GM18861 (cell line): Measurements from ENCODE around the gene ZNF213.

ENCODE experiments used
- ATAC-seq: cut with Tn5 transposase; IDR thresholded peaks from one replicate; pipeline ENCODE4 v1.9.1; 2021; ENCODE audit not compliant: unreplicated experiment

ZNF213 gene, protein sequence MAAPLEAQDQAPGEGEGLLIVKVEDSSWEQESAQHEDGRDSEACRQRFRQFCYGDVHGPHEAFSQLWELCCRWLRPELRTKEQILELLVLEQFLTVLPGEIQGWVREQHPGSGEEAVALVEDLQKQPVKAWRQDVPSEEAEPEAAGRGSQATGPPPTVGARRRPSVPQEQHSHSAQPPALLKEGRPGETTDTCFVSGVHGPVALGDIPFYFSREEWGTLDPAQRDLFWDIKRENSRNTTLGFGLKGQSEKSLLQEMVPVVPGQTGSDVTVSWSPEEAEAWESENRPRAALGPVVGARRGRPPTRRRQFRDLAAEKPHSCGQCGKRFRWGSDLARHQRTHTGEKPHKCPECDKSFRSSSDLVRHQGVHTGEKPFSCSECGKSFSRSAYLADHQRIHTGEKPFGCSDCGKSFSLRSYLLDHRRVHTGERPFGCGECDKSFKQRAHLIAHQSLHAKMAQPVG

DNA sequence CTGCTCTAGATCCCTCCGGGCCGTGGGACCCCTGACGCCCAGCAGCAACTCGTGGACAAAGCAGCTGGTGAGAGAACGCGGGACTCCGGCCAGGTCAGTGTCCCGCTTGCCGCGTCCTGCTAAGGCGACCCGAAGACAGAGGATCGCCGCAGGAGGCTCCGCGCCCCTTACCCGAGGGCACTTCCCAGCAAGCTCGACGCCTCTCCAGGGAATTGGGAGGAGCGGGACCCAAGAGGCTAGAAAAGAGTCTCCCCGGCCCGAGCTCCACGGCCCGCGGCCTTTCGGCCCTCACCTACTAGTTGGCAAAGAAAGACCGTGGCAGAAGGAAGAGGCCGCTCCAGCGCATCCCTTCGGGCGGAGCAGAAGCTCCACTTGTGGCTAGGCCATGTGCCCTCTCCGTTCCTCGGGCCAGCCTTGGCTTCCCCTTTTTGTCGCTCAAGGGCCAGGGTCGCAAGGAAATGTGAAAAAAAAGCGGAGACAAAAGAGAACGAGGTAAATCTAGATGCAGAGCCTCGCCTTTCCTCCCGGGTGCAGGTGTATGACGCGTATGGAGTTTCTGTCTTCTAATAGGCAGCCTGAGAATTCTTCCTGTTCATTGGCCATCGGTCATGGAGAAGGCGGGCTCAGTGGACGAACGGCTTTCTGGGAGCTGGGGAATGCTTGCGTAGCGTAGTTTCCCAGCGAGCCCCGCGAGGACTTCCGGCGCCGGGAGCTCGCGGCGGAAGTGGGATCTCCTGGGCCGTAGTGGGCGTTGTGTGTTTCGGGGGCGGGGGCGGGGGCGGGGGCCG is at the start of gene ZNF213:
Gene ZNF213 (plus strand): TSS at position 692 of the 788 bp plus-strand sequence. CDS start 2,252 bp downstream, outside the sequence.
- ATAC-seq, result peak; percentile 91

DNA sequence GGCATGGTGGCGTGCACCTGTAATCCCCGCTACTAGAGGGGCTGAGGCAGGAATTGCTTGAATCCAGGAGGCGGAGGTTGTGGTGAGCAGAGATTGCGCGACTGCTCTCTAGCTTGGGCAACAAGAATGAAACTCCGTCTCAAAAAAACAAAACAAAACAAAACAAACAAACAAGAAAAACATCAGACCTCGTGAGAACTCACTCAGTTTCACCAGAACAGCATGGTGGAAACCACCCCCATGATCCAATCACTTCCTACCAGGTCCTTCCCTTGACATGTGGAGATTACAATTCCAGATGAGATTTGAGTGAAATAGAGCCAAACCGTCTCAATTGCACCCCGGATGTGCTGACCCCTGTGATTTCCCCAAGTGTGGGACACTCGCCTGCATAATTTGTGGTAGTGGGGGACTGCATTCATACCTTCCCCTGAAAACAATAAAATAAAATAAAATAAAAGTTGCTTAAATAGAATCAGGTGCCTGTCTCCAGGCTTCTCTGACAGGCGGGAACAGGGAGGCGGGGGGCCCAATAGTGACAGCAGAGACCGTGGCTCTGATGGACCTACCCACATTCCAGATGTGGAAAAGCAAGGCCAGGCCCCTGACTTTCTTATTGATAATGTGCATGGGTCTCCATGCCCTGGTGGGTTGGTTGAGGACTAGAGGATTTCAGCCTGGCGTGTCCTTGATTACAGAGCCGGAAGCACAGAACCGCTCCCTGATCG is 48.8 kb upstream of the ZNF213 start:
- ATAC-seq, result no peak

DNA sequence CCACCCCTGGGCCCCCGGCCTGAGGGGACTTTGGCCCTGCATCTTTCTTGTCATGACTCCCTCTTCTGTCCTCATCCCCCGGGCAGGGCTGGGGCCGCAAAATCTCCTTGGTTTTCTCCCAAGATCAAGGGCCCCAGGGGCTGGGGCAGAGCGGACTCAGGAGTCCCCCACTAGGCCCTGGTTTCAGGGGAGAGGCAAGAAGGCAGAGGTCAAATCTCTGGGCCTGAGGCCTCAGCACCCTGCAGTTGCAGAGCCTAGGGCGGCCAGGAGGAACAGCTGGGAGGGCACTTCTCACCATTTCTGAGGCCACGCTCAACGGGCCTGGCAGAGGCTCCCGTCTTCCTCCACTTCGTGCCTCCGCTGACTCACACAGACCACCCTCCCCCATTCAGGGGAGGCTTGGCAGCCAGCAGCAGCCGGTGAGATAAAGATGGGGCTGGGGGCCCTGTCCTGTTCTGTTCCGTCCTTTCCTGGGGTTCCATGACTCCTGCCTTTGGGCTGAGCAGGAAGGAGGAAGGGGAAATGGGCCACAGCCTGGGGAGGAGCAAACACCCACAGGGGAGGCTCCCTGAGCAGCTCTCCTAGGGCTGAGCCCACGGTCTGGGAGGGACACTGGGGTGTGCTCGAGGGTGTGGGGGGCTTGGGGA is 48.1 kb upstream of the ZNF213 start:
- no peak for ATAC-seq

DNA sequence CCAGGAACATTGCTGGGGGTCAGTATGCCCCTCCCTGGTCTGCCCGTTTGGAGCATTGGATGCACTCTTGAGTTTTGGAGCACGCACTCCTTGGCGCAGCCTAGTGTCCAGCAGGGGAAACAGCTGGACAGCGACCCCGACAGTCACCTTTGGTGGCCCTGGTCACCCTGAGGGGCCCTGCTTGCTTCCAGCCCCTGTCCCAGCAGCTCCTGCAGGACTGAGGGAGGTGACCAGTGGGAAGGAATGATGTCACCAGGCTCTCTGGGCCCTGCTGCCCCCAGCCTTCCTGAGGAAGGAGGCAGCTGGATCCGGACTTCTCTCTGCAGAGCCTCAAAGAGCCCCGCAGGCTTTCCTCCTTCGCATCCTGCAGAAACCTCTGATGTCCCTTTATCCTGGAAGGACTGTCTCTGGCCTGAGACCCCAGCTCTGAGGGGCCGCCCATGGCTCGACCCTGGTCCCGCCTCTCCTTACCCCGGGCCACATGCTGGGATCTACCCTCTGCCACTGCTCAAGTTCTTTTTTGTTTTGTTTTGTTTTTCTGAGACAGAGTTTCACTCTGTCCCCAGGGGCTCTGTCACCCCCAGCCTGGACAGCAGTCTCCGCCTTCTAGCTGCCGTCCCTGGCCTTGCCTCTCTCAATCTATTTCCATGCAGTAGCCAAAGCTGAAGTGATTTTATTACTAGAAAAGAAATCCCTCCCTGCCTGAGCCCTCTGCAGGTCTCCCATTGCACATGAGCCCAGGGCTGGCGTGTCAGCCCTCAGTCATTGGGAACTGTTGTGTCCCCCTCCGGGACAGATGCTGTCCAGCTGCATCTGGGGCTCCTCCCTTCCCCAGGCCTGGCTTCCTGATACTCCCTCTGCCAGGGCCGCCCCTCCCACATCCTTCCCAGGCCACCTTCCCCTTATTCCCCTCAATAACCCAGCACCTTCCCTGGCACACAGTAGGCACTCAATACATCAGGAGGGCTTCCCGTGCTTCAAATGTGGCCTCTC is 47.3 kb upstream of the ZNF213 start:
- ATAC-seq, result no peak

DNA sequence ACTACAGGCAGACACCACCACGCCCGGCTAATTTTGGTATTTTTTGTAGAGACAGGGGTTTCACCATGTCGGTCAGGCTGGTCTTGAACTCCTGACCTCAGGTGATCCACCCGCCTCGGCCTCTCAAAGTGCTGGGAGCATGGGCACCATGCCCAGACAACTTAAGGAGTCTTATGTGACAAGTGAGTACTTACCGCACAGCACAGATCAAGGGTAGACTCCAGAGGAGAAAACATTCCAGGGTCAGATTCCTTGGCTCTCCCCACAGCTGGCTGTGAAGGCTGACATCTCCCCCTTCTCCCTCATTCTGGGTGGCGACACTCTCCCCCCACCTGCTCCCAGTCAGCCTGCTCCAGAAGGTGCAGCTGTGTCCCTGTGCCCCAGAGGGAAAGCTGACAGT is 46.4 kb upstream of the ZNF213 start:
- ATAC-seq, result no peak

DNA sequence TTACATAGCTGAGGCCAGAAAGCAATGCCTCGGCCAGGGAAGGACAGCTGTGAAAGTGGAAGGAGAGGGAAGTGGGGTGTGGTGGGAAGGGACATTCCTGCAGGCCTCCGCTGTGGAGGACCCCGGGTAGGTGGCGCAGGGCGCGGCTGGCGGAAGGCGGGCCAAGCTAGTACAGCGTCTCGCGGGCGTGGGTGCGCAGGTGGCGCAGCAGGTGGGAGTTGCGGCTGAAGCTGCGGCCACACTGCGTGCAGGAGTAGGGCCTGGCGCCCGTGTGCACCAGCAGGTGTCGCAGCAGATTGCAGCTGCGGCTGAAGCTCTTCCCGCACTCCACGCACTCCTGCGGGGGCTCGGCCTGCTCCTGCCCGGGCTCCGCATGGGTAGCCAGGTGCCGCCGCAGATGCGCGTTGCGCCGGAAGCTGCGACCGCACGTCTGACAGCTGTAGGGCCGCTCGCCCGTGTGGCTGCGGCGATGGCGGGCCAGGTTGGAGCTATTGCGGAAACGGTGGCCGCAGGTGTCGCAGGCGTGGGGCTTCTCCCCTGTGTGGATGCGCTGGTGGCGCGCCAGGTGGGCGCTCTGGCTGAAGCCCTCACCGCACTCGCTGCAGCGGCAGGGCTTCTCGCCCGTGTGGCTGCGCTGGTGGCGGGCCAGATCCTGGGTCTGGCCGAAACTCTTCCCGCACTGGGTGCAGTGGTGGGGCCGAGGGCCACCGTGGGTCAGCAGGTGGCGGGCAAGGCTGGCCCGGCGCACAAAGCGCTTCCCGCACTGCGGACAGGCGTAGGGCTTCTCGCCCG is 45.7 kb upstream of the ZNF213 start:
- no peak for ATAC-seq

DNA sequence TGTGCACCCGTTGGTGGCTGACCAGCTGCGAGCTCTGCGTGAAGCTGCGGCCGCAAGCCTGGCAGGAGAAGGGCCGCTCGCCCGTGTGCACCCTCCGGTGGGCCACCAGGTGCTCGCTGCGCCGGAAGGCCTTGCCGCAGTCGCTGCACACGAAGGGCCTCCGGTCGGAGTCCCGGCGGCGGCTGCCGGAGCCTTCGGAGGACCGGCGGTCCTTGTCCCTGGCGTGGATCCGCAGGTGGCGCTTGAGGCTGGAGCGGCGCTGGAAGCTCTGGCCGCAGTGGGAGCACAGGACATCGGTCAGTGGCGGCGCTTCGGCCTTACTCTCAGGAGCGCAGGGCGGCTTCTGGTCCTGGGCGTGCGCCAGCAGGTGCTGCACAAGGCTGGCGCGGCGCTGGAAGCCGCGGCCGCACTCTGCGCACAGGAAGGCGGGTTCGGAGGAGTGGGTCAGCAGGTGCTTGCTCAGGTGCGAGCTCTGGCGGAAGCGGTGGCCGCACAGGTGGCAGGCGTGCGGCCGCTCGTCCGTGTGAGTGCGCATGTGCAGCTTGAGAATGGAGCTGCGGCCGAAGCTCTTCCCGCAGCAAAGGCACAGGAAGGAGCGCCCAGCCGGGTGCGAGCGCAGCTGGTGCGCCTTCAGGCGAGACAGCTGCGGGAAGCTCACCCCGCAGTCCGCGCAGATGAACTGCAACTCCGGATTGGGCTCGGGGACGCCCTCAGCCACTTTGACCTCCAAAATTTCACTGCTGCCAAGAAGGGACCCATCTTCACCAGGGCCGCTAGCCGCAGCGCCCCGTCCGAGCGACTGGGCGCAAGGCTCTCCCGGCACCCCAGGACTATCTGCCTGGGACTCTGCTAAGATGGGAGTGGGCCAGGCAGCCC is 44.9 kb upstream of the ZNF213 start:
- ATAC-seq, result no peak

DNA sequence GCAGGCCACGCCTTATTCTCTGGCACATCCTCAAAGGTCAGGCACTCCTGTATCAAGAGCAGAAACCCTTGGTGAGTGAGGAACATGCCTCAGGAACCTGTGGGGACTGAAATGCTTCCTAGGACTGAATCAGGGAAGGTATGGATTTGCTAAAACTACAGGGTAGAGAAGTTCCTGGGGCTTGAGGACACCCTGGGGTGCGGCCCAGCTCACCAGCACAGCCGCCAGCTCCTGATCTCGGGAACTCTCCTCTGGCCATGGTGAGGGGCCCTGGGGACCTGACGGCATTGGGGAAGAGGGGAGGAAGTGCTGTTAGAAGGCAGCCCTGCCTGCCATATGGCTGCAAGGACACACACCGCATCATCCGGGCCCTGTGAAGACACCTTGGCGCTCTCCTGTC is 43.3 kb upstream of the ZNF213 start:
- no peak for ATAC-seq

DNA sequence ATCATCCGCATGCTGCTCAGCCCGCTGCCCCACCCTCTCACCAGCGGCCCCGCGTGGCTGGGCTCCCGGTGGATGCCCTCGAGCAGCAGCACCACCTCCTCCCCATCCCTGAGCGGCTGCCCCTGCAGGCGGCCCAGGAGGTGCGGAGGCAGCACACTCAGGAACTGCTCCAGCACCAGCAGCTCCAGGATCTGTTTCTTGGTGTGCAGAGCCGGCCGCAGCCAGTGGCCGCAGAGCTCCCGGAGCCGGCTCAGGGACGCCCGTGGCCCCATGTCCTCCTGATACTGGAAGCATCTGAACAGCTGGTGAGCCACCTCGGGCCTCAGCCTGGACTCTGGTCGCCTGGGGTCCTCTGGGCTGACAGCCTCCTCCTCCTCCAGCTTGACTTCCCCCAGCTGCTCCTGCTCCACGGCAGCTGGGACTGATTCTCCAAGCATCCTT is 42.3 kb upstream of the ZNF213 start:
- no peak for ATAC-seq

DNA sequence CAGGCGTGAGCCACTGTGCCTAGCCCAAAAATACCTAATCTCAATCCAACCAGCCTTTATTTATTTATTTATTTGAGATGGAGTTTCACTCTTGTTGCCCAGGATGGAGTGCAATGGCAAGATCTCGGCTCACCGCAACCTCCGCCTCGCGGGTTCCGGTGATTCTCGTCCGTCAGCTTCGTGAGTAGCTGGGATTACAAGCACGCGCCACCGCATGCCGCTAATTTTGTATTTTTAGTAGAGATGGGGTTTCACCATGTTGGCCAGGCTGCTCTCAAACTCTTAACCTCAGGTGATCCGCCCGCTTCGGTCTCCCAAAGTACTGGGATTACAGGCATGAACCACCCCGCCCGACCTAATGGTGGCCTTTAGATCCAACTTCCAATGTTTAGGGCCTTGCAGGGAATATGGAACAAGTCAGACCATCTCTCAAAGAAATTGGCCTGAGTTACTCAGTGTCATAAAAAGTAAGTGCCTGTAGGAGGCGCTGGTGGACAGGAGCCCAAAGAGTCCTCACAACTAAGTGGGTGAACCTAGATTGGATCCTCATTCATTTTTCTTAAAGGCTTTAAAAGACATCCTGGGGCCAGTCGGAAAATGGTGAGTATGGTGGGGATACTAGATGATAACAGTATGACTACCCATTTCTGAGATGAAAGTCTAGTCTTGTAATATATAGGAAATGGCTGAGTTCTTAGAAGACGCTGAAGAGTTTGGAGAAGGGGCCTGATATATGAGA is 40.4 kb upstream of the ZNF213 start:
- no peak for ATAC-seq

DNA sequence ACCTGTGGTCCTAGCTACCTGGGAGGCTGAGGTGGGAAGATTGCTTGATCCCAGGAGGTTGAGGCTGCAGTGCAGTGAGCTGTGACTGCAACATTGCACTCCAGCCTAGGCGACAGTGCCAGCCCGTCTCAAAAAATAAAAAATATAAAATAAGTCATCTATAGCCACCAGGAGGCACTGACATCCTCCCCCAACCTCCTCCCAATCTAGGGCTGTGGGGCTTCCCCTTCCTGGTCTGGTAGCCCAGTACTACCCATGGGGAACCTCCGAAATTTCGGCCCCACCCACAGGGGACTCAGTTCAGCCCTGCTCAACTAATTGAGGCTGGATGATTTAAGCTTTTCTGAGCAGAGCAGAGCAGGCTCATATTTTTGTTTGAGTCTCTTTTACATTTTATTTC is 39.0 kb upstream of the ZNF213 start:
- peak; percentile 58 for ATAC-seq

DNA sequence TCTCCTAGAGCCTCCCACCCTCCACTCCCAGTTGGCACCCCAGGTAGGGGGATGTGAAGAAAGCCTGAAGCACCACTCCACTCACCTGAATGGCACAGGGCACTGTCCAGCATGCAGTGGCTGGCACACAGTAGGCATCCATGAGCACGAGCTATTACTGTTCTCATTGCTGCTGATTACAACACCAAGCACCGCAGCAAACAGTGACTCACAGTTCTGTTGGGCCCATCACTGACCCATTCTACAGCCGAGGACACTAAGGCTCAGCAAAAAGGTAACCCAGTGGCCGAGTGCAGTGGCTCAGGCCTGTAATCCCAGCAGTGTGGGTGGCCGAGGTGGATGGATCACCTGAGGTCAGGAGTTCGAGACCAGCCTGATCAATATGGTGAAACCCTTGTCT is 38.5 kb upstream of the ZNF213 start:
- no peak for ATAC-seq

DNA sequence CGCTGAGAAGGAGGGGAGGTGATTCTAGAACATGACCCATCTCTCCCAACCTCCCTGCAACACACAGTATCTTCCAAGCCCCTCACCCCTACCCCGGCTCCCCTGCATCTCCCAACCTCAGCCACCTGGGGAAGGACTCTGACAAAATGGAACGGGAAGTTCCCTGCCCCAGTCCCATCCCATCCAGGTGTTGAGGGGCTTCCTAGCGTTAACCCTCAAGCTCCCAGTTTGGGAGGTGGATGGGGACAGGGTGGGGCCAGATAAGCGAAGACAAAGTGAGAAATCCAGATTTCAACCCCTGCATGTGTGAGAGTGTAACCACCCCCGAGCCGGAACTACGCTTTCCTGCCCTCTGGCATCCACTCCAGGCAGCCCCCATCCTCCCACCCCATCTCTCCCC is 37.6 kb upstream of the ZNF213 start:
- no peak for ATAC-seq

DNA sequence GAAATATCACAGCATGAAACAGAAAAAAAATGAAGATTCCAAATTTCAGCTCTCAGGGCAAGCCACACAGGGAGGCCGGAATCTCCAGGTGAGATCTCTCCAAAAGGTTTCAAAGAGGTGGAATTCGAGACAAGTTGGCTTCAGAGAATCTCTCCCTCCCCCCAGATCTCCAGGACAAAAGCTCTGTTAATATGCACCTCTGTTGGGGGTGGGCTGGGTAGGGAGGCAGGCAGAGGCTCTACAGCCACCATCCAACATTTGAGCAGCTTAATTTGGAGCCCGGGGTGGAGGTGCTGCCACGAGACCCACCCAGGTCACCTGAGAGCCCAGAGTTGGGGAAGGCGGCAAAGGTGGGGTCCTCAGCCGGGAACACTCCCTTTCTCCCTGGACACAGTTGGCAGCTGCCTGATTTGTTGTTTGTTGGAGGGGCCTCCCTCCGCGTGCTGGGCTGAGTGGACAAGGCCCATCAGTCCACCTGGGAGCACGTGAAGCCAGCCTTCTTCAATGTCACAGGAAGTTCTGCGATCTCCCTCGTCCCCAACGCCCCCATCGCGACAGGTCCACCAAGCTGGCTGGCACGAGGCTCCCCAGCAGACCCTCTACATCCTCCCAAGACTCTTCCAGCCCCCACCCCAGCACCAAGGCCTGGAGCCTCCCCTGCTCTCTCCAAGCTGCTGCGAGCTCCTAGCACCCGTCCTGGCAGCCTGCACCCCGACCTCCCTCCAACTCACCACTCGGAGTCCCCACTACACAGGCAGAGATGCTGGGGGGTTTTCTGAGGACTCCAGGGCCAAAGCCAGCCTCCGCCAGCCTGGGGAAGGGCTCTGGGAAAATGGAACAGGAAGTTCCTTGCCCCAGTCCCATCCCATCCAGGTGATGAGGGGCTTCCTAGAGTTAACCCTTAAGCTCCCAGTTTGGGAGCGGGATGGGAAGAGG is 36.1 kb upstream of the ZNF213 start, which contains the start of gene ZSCAN10:
Gene ZSCAN10 (minus strand): TSS at position 836 of the 936 bp plus-strand sequence. CDS start 6,357 bp downstream, outside the sequence.
- no peak for ATAC-seq

DNA sequence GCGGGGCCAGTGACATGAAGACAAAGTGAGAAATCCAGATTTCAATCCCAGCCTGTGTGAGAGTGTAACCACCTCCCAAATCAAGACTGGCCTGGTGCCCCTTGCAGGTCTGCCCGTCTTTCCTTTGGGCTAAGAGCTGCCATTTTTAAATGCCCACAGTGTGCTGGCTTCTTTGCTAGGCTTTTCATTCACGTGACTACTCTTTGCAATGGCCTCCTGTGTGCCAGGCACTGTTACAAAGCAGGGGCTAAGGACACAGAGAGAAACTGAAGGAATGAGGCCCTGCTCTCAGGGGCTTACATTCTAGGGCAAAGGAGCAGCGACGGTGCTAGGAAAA is 35.5 kb upstream of the ZNF213 start:
- no peak for ATAC-seq
